Uterus (tissue), 4 donors: Measurements from ENCODE around the gene PSMB3. TPM values are rescaled to one million over a fixed set of nuclear protein-coding genes. Genes with fewer than 3 reads are reported as not detected.
A peak's percentile ranks its signal among the peaks of the same experiment; 100 is the strongest.

Experiments
- DNase-seq, 2 donors: peaks; one replicate each; pipeline ENCODE4 v3.0.0-alpha.2; 2019 to 2020
- H3K27ac ChIP-seq, 2 donors: fragments of 200-600 bp; sonication (generic); 1 replicate in 1 of 2; 2 replicates in 1 of 2; pipeline ENCODE4 v1.5.1; 2016 to 2018
- H3K27me3 ChIP-seq, 2 donors: fragments of 200-600 bp; sonication (generic); one replicate each; pipeline ENCODE4 v1.5.1; 2018 to 2019; ENCODE audit warnings: control low read depth in 1 of 2
- H3K36me3 ChIP-seq, 2 donors: fragments of 200-600 bp; sonication (generic); one replicate each; pipeline ENCODE4 v1.5.1; 2019; ENCODE audit warnings: control low read depth in 1 of 2
- H3K4me1 ChIP-seq, 2 donors: fragments of 200-600 bp; sonication (generic); one replicate each; pipeline ENCODE4 v1.5.1; 2018 to 2019; ENCODE audit warnings: control low read depth in 1 of 2
- H3K4me3 ChIP-seq, 2 donors: fragments of 200-600 bp; sonication (generic); 1 replicate in 1 of 2; 2 replicates in 1 of 2; pipeline ENCODE4 v1.5.1; 2018 to 2019; ENCODE audit warnings: mild to moderate bottlenecking in 1 of 2
- H3K9me3 ChIP-seq, 2 donors: fragments of 200-600 bp; sonication (generic); one replicate each; pipeline ENCODE4 v1.5.1; 2019; ENCODE audit warnings: control low read depth in 1 of 2
- CTCF ChIP-seq, 4 experiments: fragments of 200-600 bp in 2 of 4; fragments of 450-650 bp in 2 of 4; sonication (generic) in 2 of 4; IDR thresholded peaks; one replicate each; pipeline ENCODE4 v1.5.1; 2016 to 2019; ENCODE audit warnings: antibody characterized with exemption in 4 of 4, mild to moderate bottlenecking in 2 of 4, moderate library complexity in 1 of 4
- POLR2A ChIP-seq, 2 donors: fragments of 450-650 bp; IDR thresholded peaks; one replicate each; pipeline ENCODE4 v1.6.1; 2016; ENCODE audit warnings: antibody characterized with exemption in 2 of 2, mild to moderate bottlenecking in 1 of 2, moderate library complexity in 1 of 2
- intact Hi-C: fragments of 100-400 bp; cut with DNase I; formaldehyde crosslinking; loops from one replicate; pipeline ENCODE4 v1.15.1; 2023; ENCODE audit warnings: low total_unique reads
- total RNA-seq, 4 donors: library from RNA; depleted of rRNA in 3 of 4; stranded (reverse); fragments of >200 nt in 3 of 4; gene quantifications; one replicate each; pipeline versions ENCODE4 v1.1.0 to v1.2.4, GENCODE V29; 2014 to 2023
- donor health status: DM: yes; HTN: yes; CAD: no.

PSMB3 gene
- total RNA-seq, 4 donors from 2014 or later = 91.6 to 285 (median 101) TPM

- TF ChIP-seq CTCF (IDR thresholded peaks at IDR 0.05) (no peak), POLR2A (IDR thresholded peaks at IDR 0.05) (no peak)
- Histone ChIP-seq H3K27ac (no peak overlapping the region), H3K27me3 (no peaks in the 10 kb centered on the region), H3K4me3 (no peak overlapping the region), H3K36me3 (no peaks in the 10 kb centered on the region), H3K4me1 (peaks cover 4 to 13% of the 10 kb centered on the region in 2 donors), H3K9me3 (no peaks in the 10 kb centered on the region)
- intact Hi-C loops = no loop called here
- DNase-seq = no peak
Observed at GRCh38 chr17:38740806-38741205, 11.7 kb upstream of the PSMB3 start.

- Histone ChIP-seq H3K36me3 (no peaks in the 10 kb centered on the region), H3K4me1 (peaks cover 4 to 16% of the 10 kb centered on the region in 2 donors), H3K27ac (peak overlapping the region; percentile 54 to 80), H3K27me3 (no peaks in the 10 kb centered on the region), H3K9me3 (no peaks in the 10 kb centered on the region), H3K4me3 (no peak overlapping the region)
- intact Hi-C loops = no loop called here
- no peak for DNase-seq
- TF ChIP-seq CTCF (IDR thresholded peaks at IDR 0.05) (no peak), POLR2A (IDR thresholded peaks at IDR 0.05) (no peak)
Observed at GRCh38 chr17:38741461-38741860, 11.1 kb upstream of the PSMB3 start.

- Histone ChIP-seq H3K27me3 (no peaks in the 10 kb centered on the region), H3K4me1 (peaks cover 4 to 22% of the 10 kb centered on the region in 2 donors), H3K27ac (peak overlapping the region; percentile 54 to 80), H3K4me3 (no peak overlapping the region), H3K9me3 (no peaks in the 10 kb centered on the region), H3K36me3 (no peaks in the 10 kb centered on the region)
- peak in 1 of 2 donors; percentile 77 for DNase-seq
- TF ChIP-seq CTCF (IDR thresholded peaks at IDR 0.05) (no peak), POLR2A (IDR thresholded peaks at IDR 0.05) (no peak)
- intact Hi-C loops = no loop called here
Observed at GRCh38 chr17:38741921-38742410, 10.6 kb upstream of the PSMB3 start.

- no peak for TF ChIP-seq CTCF (IDR thresholded peaks at IDR 0.05)
- TF ChIP-seq POLR2A (IDR thresholded peaks at IDR 0.05) = no peak
- H3K9me3 ChIP-seq = no peaks in the 10 kb centered on the region
- DNase-seq = peak; percentile 68 to 83
- H3K27ac ChIP-seq = peak overlapping the region; percentile 54 to 80
- H3K27me3 ChIP-seq = no peaks in the 10 kb centered on the region
- no peak overlapping the region for H3K4me3 ChIP-seq
- no peaks in the 10 kb centered on the region for H3K36me3 ChIP-seq
- intact Hi-C loops = no loop called here
- H3K4me1 ChIP-seq = peaks cover 4 to 24% of the 10 kb centered on the region in 2 donors
Observed at GRCh38 chr17:38742411-38743308, 9.9 kb upstream of the PSMB3 start.

- no peaks in the 10 kb centered on the region for H3K36me3 ChIP-seq
- peak overlapping the region in 1 of 2 donors; percentile 80 for H3K27ac ChIP-seq
- no peak overlapping the region for H3K4me3 ChIP-seq
- intact Hi-C loops = no loop called here
- H3K27me3 ChIP-seq = no peaks in the 10 kb centered on the region
- H3K9me3 ChIP-seq = no peaks in the 10 kb centered on the region
- DNase-seq = no peak
- TF ChIP-seq CTCF (IDR thresholded peaks at IDR 0.05) = no peak
- no peak for TF ChIP-seq POLR2A (IDR thresholded peaks at IDR 0.05)
- H3K4me1 ChIP-seq = peaks cover 4 to 24% of the 10 kb centered on the region in 2 donors
Observed at GRCh38 chr17:38743556-38744171, 8.9 kb upstream of the PSMB3 start.
